WTC11 (cell line): ENCODE results near the gene MTHFD1L.

Experiments used
- CREB1 ChIP-seq: sonication (generic); formaldehyde crosslinking; IDR thresholded peaks from 2 replicates; pipeline ENCODE4 v1.8.0; 2023; ENCODE audit warnings: mild to moderate bottlenecking, missing genetic modification reagents
- CTCF ChIP-seq: fragments of 200-600 bp; IDR thresholded peaks from 2 replicates; pipeline ENCODE4 v1.8.0; 2022; ENCODE audit warnings: antibody characterized with exemption
- PREB ChIP-seq: sonication (generic); formaldehyde crosslinking; IDR thresholded peaks from 2 replicates; pipeline ENCODE4 v1.8.1; 2022; ENCODE audit warnings: mild to moderate bottlenecking, missing genetic modification reagents, moderate library complexity, borderline replicate concordance
- SP1 ChIP-seq: sonication (generic); formaldehyde crosslinking; conservative IDR thresholded peaks from 2 replicates; pipeline ENCODE4 v1.8.1; 2022; ENCODE audit warnings: missing genetic modification reagents

- TF ChIP-seq CTCF = no peak
- TF ChIP-seq PREB (CRISPR knock-in tag) = no peak
- no peak for TF ChIP-seq CREB1 (CRISPR knock-in tag)
- no peak for TF ChIP-seq SP1 (CRISPR knock-in tag)
Observed at GRCh38 chr6:151002057-151002450, 136.6 kb downstream of the MTHFD1L start.
